Measurements from ENCODE around the gene DGCR2. TPM values are rescaled to one million over a fixed set of nuclear protein-coding genes. Genes with fewer than 3 reads are reported as not detected.
A peak's percentile ranks its signal among the peaks of the same experiment; 100 is the strongest.
"Not testable (repeated sequence)": the region's sequence is repeated elsewhere in the genome, so short reads cannot be mapped to it uniquely, and the experiment has no call there.

Gene DGCR2
- total RNA-seq, 1 donor from 2014 or later: 68.7 TPM

DNA sequence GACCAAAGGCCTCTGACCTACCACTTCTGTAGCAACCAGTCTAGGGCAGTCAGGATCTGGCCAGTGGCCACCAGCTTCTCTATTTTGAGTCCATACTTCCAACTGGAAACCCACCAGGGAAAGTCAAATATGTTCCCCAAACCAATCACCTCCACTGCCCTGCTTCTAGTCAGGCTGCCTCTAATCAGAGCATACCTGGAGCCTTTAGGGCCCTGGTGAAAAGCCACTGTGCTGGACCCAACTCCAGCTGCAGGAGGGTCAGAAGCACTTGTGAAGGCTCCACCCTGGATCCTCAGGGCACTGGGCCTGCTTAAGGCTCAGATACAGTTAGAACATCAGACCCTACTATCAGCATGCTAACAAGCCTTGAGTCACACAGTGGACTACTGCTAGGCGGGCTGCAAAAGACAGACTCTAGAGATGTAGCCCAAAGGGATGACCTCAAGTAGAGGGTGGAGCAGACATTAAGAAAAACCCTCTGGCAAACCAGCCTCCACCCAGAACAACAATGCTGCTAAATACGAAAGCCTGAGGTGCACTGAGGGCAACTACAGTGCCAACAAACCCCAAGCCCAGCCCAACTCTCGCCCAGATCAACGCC lies 69.2 kb downstream of the DGCR2 start:
- H3K9me3 Mint-ChIP-seq (ENCODE audit: unreplicated experiment): no peaks in the 10 kb centered on the region
- no peaks in the 10 kb centered on the region for H3K4me1 Mint-ChIP-seq (ENCODE audit: low read depth, unreplicated experiment)
- H3K36me3 Mint-ChIP-seq (ENCODE audit: unreplicated experiment): no peaks in the 10 kb centered on the region
- no peak overlapping the region for H3K4me3 Mint-ChIP-seq (ENCODE audit: unreplicated experiment)
- TF ChIP-seq, protein P1, sequence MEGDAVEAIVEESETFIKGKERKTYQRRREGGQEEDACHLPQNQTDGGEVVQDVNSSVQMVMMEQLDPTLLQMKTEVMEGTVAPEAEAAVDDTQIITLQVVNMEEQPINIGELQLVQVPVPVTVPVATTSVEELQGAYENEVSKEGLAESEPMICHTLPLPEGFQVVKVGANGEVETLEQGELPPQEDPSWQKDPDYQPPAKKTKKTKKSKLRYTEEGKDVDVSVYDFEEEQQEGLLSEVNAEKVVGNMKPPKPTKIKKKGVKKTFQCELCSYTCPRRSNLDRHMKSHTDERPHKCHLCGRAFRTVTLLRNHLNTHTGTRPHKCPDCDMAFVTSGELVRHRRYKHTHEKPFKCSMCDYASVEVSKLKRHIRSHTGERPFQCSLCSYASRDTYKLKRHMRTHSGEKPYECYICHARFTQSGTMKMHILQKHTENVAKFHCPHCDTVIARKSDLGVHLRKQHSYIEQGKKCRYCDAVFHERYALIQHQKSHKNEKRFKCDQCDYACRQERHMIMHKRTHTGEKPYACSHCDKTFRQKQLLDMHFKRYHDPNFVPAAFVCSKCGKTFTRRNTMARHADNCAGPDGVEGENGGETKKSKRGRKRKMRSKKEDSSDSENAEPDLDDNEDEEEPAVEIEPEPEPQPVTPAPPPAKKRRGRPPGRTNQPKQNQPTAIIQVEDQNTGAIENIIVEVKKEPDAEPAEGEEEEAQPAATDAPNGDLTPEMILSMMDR (IDR thresholded peaks at IDR 0.05; ENCODE audit: partially characterized antibody, unreplicated experiment): no peak
- DNase-seq: no peak
- no peak overlapping the region for H3K27ac Mint-ChIP-seq (ENCODE audit: unreplicated experiment)
- peaks cover 3% of the 10 kb centered on the region for H3K27me3 Mint-ChIP-seq (ENCODE audit: unreplicated experiment)

- TF ChIP-seq, protein P1 (IDR thresholded peaks at IDR 0.05; ENCODE audit: partially characterized antibody, unreplicated experiment): no peak
- H3K4me3 Mint-ChIP-seq (ENCODE audit: unreplicated experiment): no peak overlapping the region
- H3K4me1 Mint-ChIP-seq (ENCODE audit: low read depth, unreplicated experiment): no peaks in the 10 kb centered on the region
- H3K9me3 Mint-ChIP-seq (ENCODE audit: unreplicated experiment): no peaks in the 10 kb centered on the region
- no peak for DNase-seq
- peaks cover 3% of the 10 kb centered on the region for H3K27me3 Mint-ChIP-seq (ENCODE audit: unreplicated experiment)
- peak overlapping the region; percentile 2 for H3K27ac Mint-ChIP-seq (ENCODE audit: unreplicated experiment)
- peaks cover 5% of the 10 kb centered on the region for H3K36me3 Mint-ChIP-seq (ENCODE audit: unreplicated experiment)
Measured at GRCh38 chr22:19051381-19052072, 70.7 kb downstream of the DGCR2 start.

DNA sequence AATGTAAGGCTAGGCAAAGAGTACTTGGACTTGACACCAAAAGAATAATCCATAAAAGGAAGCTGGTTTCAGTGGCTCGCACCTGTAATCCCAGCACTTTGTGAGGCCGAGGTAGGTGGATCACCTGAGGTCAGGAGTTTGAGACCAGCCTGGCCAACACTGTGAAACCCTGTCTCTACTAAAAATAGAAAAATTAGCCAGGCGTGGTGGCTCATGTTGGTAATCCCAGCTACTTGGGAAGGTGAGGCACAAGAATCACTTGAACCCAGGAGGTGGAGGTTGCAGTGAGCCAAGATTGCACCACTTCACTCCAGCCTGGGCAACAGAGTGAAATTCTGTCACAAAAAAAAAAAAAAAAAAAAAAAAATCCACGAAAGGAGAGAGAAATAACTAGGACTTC lies 71.4 kb downstream of the DGCR2 start:
- not testable (repeated sequence) for H3K4me3 Mint-ChIP-seq (ENCODE audit: unreplicated experiment); H3K27ac Mint-ChIP-seq (ENCODE audit: unreplicated experiment); H3K4me1 Mint-ChIP-seq (ENCODE audit: low read depth, unreplicated experiment); H3K27me3 Mint-ChIP-seq (ENCODE audit: unreplicated experiment); H3K36me3 Mint-ChIP-seq (ENCODE audit: unreplicated experiment); DNase-seq; H3K9me3 Mint-ChIP-seq (ENCODE audit: unreplicated experiment)

DNA sequence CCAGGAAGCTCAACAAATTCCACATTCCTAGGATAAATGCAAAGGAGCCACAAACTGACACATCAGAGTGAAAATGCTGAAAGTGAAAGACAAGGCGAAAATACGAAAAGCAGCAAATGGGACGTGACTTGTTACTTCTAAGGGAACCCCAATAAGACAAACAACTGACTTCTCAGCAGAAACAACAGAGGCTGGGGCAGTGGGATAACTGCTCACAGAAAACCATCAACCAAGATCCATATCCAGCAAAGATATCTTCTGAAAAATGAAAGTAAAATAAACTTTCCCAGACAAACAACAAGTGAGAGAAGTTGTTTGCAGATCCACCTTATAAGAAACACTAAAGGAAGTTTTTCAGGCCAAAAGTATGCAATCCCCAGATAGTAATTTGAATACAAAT lies 72.1 kb downstream of the DGCR2 start:
- no peak for DNase-seq
- peaks cover 3% of the 10 kb centered on the region for H3K27me3 Mint-ChIP-seq (ENCODE audit: unreplicated experiment)
- H3K4me3 Mint-ChIP-seq (ENCODE audit: unreplicated experiment): no peak overlapping the region
- no peak overlapping the region for H3K27ac Mint-ChIP-seq (ENCODE audit: unreplicated experiment)
- peaks cover 5% of the 10 kb centered on the region for H3K36me3 Mint-ChIP-seq (ENCODE audit: unreplicated experiment)
- H3K4me1 Mint-ChIP-seq (ENCODE audit: low read depth, unreplicated experiment): no peaks in the 10 kb centered on the region
- H3K9me3 Mint-ChIP-seq (ENCODE audit: unreplicated experiment): no peaks in the 10 kb centered on the region
- TF ChIP-seq, protein P1 (IDR thresholded peaks at IDR 0.05; ENCODE audit: partially characterized antibody, unreplicated experiment): no peak

DNA sequence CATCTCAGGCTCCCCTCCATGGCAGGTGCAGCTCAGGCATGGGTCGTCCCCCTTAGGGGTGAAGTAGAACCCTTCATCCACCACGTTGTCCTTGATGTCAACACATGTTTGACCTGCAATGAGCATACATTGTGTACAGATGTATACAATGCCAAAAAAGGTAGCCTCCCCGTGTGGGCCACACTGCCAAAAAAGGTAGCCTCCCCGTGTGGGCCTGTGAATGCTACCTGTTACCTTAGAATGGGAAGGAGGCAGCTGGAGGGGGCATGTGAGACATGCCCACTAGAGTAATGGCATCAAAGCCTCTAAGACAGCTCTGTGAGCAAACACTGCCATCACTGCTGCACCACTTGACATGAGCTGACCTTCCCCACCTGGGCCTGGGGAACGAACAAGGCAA lies 73.7 kb downstream of the DGCR2 start:
- Mint-ChIP-seq H3K27me3 (ENCODE audit: unreplicated experiment) (peaks cover 3% of the 10 kb centered on the region), H3K27ac (ENCODE audit: unreplicated experiment) (no peak overlapping the region), H3K4me3 (ENCODE audit: unreplicated experiment) (no peak overlapping the region), H3K4me1 (ENCODE audit: low read depth, unreplicated experiment) (no peaks in the 10 kb centered on the region), H3K36me3 (ENCODE audit: unreplicated experiment) (peaks cover 5% of the 10 kb centered on the region), H3K9me3 (ENCODE audit: unreplicated experiment) (no peaks in the 10 kb centered on the region)
- no peak for DNase-seq
- TF ChIP-seq, protein P1 (IDR thresholded peaks at IDR 0.05; ENCODE audit: partially characterized antibody, unreplicated experiment): no peak

Measured in glutamatergic neuron (in vitro differentiated cells).